Measurements from ENCODE around the gene RBP2.

DNA sequence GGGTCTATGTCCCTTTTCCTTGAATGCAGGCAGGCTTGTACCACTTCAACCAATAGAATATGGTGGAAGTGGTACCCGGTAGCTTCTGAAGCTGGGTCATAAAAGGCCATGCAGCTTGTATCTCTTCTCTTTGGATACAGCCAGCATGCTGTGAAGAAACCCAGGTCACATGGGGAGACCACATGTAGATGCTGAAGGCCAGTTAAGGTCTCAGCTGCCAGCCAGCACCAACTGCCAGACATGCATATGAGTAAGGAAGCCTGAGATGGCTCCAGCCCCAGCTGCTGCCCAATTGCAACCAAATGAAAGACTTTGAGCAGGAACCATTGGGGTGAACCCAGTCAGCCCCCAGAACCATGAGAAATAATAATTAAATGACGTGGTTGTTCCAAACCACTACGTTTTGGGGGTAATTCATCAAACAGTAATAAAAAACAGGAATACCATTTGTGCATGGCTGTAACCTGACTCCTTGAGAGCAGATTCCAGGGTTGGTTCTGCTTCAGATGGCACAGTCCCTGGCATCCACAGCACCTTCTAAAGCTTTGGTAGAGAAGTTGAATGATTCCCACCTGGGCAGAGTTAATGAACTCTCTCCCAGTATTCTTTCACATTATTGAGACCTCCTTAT lies 3.8 kb downstream of the RBP2 start:
- no peak for TF ChIP-seq EZH2 (IDR thresholded peaks at IDR 0.05; ENCODE audit: insufficient read depth, low read length)
- TF ChIP-seq, protein P1, sequence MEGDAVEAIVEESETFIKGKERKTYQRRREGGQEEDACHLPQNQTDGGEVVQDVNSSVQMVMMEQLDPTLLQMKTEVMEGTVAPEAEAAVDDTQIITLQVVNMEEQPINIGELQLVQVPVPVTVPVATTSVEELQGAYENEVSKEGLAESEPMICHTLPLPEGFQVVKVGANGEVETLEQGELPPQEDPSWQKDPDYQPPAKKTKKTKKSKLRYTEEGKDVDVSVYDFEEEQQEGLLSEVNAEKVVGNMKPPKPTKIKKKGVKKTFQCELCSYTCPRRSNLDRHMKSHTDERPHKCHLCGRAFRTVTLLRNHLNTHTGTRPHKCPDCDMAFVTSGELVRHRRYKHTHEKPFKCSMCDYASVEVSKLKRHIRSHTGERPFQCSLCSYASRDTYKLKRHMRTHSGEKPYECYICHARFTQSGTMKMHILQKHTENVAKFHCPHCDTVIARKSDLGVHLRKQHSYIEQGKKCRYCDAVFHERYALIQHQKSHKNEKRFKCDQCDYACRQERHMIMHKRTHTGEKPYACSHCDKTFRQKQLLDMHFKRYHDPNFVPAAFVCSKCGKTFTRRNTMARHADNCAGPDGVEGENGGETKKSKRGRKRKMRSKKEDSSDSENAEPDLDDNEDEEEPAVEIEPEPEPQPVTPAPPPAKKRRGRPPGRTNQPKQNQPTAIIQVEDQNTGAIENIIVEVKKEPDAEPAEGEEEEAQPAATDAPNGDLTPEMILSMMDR (IDR thresholded peaks at IDR 0.05; ENCODE audit: insufficient read depth, low read depth, low read length): no peak
